Natural killer cell (primary cell): ENCODE measurements around the gene C1orf185. TPM values are rescaled to one million over a fixed set of nuclear protein-coding genes. Genes with fewer than 3 reads are reported as not detected.

Experiments used
- ATAC-seq, 3 donors: fragments of 150-1000 bp in 2 of 3; fragments of 200-7000 bp in 1 of 3; cut with Tn5 transposase; 1 replicate in 1 of 3; 2 replicates in 2 of 3; pipeline ENCODE4 v1.10.0; 2021; ENCODE audit warnings: mild to moderate bottlenecking in 2 of 3, moderate library complexity in 2 of 3
- DNase-seq, 2 donors: peaks; one replicate each; pipeline versions ENCODE4 v3.0.0 to v3.0.0-alpha.2; 2013 to 2021; ENCODE audit warnings: mixed read lengths in 1 of 2
- H3K27ac ChIP-seq: one replicate; pipeline ENCODE4 v1.5.1; 2013; ENCODE audit warnings: mild to moderate bottlenecking, low read length
- H3K27me3 ChIP-seq: one replicate; pipeline ENCODE4 v1.6.1; 2013; ENCODE audit warnings: low read length; ENCODE audit not compliant: control insufficient read depth, insufficient read depth
- H3K36me3 ChIP-seq: one replicate; pipeline ENCODE4 v1.6.1; 2013; ENCODE audit warnings: low read length; ENCODE audit not compliant: control insufficient read depth, insufficient read depth
- H3K4me1 ChIP-seq: one replicate; pipeline ENCODE4 v1.6.1; 2013; ENCODE audit warnings: low read length; ENCODE audit not compliant: control insufficient read depth, insufficient read depth
- H3K4me3 ChIP-seq: one replicate; pipeline ENCODE4 v1.5.1; 2013; ENCODE audit warnings: low read length
- H3K9me3 ChIP-seq: one replicate; pipeline ENCODE4 v1.6.1; 2013; ENCODE audit warnings: low read length; ENCODE audit not compliant: control insufficient read depth, insufficient read depth
- H3K27ac Mint-ChIP-seq, 2 donors: one replicate each; pipeline ENCODE4 v1.8.0; 2022; ENCODE audit warnings: mild to moderate bottlenecking in 2 of 2, mixed read lengths in 2 of 2, moderate library complexity in 1 of 2
- H3K27me3 Mint-ChIP-seq, 2 donors: one replicate each; pipeline ENCODE4 v1.8.0; 2022; ENCODE audit warnings: low read depth in 2 of 2, mixed read lengths in 2 of 2
- H3K36me3 Mint-ChIP-seq: one replicate; pipeline ENCODE4 v1.8.0; 2022; ENCODE audit warnings: mixed read lengths
- H3K4me1 Mint-ChIP-seq, 2 donors: one replicate each; pipeline ENCODE4 v1.8.0; 2022; ENCODE audit warnings: mixed read lengths in 2 of 2
- H3K4me3 Mint-ChIP-seq: one replicate; pipeline ENCODE4 v1.8.0; 2022; ENCODE audit warnings: mild to moderate bottlenecking, moderate library complexity, mixed read lengths
- H3K9me3 Mint-ChIP-seq, 2 donors: one replicate each; pipeline ENCODE4 v1.8.0; 2022; ENCODE audit warnings: mixed read lengths in 2 of 2
- WGBS: methylation state at CpG from one replicate; pipeline ENCODE4 v1.1.7; 2013; ENCODE audit warnings: missing lambda C conversion rate; ENCODE audit not compliant: insufficient coverage; 5-methylcytosine and 5-hydroxymethylcytosine counted together
- intact Hi-C: fragments of 100-400 bp; cut with micrococcal nuclease; formaldehyde crosslinking; loops from one replicate; pipeline ENCODE4 v1.14.2; 2022
- total RNA-seq, 4 donors: library from RNA; stranded (reverse); fragments of 120-200 nt in 1 of 4; gene quantifications; one replicate each; pipeline versions ENCODE4 v1.2.3 to v1.2.4, GENCODE V29; 2013 to 2022
- TF ChIP-seq, protein P1 (sequence below): fragments of 200-600 bp; IDR thresholded peaks from one replicate; pipeline ENCODE4 v1.8.0; 2022; ENCODE audit warnings: antibody characterized with exemption

The C1orf185 gene
- total RNA-seq, 3 donors from 2014 or later (not counting 1 experiment from before 2014, with no cell fraction given), result not detected

DNA sequence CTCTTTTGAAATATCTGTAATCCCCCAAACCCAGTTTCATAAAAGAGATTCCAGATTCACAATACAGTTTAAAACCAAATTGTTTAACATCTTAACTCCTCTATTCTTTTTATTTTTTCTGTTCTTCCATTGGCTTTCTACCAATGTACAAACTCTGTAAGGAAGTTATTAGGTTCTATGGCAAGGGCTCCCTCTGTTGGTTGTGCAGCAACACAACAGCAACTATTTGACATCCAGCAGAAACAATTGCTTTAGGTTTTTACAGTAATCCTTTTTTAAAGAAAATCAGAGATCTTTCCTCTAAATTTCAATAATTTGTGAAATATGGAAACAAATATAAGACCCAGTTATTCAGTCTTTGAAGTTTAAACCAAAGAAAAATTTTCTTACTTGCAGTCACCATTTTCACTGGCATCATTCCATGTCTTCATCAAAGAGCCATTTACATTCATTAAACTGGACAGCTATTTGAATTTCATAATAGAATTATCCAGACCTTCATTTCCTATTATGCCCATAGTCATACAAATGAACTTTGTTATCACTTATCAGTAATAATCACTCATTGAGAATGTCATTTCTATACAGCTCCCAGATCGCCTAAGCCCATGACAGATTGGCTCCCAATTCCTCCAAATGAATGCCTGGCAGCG is 87.5 kb downstream of the C1orf185 start:
- Mint-ChIP-seq H3K27ac (no peak overlapping the region), H3K27me3 (no peaks in the 10 kb centered on the region), H3K4me3 (no peak overlapping the region), H3K4me1 (no peaks in the 10 kb centered on the region), H3K9me3 (no peaks in the 10 kb centered on the region), H3K36me3 (no peaks in the 10 kb centered on the region)
- WGBS, result 74% methylated on average over 2 of the region's 2 CpGs
- H3K27me3 ChIP-seq, result no peaks in the 10 kb centered on the region
- no peaks in the 10 kb centered on the region for H3K4me1 ChIP-seq
- no peaks in the 10 kb centered on the region for H3K9me3 ChIP-seq
- H3K36me3 ChIP-seq, result no peaks in the 10 kb centered on the region
- intact Hi-C loops, result loop anchor here (1.0 kb wide), 5 partner anchors 108 to 821 kb away; no protein-coding TSS in a partner anchor
- ATAC-seq (peak; percentile 58 to 71 (median 64)), DNase-seq (peak in 1 of 2 donors; percentile 78)
- TF ChIP-seq, protein P1, sequence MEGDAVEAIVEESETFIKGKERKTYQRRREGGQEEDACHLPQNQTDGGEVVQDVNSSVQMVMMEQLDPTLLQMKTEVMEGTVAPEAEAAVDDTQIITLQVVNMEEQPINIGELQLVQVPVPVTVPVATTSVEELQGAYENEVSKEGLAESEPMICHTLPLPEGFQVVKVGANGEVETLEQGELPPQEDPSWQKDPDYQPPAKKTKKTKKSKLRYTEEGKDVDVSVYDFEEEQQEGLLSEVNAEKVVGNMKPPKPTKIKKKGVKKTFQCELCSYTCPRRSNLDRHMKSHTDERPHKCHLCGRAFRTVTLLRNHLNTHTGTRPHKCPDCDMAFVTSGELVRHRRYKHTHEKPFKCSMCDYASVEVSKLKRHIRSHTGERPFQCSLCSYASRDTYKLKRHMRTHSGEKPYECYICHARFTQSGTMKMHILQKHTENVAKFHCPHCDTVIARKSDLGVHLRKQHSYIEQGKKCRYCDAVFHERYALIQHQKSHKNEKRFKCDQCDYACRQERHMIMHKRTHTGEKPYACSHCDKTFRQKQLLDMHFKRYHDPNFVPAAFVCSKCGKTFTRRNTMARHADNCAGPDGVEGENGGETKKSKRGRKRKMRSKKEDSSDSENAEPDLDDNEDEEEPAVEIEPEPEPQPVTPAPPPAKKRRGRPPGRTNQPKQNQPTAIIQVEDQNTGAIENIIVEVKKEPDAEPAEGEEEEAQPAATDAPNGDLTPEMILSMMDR, result peak; percentile 98
- no peak overlapping the region for H3K27ac ChIP-seq
- H3K4me3 ChIP-seq, result no peak overlapping the region

DNA sequence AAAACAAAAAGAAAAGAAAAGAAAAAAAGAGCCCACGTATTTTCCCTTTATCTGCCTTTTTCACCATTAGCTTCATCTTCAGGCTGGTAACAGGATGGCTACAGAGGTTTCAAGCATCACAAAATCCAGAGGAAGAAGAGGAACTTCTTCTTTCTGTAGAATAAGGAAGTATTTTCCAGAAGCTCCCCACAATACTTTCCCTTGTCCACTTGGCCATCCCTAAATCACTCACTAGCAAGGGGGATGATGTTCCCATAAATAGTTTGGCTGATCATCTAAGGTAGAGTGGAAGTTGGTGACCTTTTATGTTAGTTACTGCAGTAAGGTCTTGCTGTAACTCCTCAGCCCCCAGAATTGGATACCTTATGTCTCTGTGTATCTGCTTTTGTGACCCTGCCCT is 88.9 kb downstream of the C1orf185 start:
- ATAC-seq (no peak), DNase-seq (no peak)
- Mint-ChIP-seq H3K27ac (no peak overlapping the region), H3K4me1 (no peaks in the 10 kb centered on the region), H3K36me3 (no peaks in the 10 kb centered on the region), H3K27me3 (no peaks in the 10 kb centered on the region), H3K4me3 (no peak overlapping the region), H3K9me3 (no peaks in the 10 kb centered on the region)
- Histone ChIP-seq H3K9me3 (no peaks in the 10 kb centered on the region), H3K4me3 (no peak overlapping the region), H3K36me3 (no peaks in the 10 kb centered on the region), H3K4me1 (no peaks in the 10 kb centered on the region), H3K27ac (no peak overlapping the region), H3K27me3 (no peaks in the 10 kb centered on the region)
- TF ChIP-seq, protein P1, result no peak
- intact Hi-C loops, result no loop called here
- WGBS, result no CpG with 5 or more reads among the region's 1 CpG

DNA sequence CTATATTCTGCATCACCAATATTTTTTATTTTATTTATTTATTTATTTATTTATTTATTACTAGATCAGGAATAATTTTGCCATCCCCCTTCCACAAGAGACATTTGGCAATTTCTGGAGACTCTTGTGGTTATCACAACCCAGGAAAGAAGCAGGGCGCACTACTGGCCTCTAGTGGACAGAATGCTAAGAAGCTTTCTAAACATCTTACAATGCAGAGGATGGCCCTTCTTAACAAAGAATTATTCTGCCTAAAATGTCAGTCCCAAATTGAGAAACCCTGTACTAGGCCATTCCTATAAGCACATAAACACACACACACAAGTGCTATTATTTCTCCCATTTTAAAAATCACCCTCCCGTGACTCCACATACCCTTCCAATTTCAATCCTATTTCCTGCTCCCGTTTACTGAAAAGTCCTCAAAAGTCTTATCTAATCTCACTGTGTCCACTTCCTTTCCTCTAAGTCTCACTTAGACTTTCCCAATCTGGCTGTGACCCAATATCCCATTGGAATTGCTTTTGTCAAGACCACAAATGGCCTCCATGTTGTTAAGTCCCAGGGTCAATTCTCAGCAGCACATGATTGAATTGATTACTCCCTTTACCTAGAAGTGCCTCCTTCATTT is 90.3 kb downstream of the C1orf185 start:
- H3K4me3 Mint-ChIP-seq, result no peak overlapping the region
- Histone ChIP-seq H3K27ac (no peak overlapping the region), H3K36me3 (no peaks in the 10 kb centered on the region), H3K27me3 (no peaks in the 10 kb centered on the region), H3K9me3 (no peaks in the 10 kb centered on the region), H3K4me3 (no peak overlapping the region), H3K4me1 (no peaks in the 10 kb centered on the region)
- H3K36me3 Mint-ChIP-seq, result no peaks in the 10 kb centered on the region
- peak; percentile 26 to 74 for DNase-seq
- ATAC-seq, result peak; percentile 62 to 69 (median 67)
- 62% methylated on average over 3 of the region's 3 CpGs for WGBS
- TF ChIP-seq, protein P1, result peak; percentile 79
- no peaks in the 10 kb centered on the region for H3K9me3 Mint-ChIP-seq
- intact Hi-C loops, result no loop called here
- H3K27ac Mint-ChIP-seq, result no peak overlapping the region
- no peaks in the 10 kb centered on the region for H3K27me3 Mint-ChIP-seq
- no peaks in the 10 kb centered on the region for H3K4me1 Mint-ChIP-seq
